NCI-H146 (cell line): Measurements from ENCODE around the gene RALY.

Experiments
- DNase-seq: peaks from one replicate; lab custom pipeline; 2025; lab: John Stamatoyannopoulos, UW

The RALY gene

DNA sequence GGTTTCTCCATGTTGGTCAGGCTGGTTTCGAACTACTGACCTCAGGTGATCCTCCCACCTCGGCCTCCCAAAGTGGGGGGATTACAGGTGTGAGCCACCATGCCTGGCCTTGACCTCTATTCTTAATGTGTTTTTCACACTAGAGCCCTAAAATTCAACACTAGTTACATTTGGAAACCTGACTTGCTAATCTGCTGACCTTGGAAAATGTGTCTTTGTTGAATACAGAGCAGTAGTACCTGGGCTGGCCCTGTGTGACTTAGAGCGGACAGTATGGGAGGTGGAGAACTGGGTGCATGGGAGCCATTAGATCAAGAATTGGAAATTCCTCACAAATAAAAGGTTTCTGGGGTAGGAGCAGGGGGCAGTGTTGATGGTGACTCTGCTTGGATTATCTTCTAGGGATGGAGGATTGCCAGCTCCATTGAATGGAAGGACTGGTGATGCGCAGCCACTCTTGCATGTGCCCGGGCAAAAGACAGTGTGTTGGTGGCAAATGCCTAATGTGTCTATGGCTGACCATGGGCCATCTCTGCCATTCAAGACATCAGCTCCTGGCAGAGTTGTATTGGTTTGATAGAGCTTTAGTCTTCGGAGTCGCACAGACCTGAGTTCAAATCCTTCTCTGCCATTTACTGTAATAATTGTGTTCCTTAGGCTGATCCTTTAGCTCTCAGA lies 53.4 kb downstream of the RALY start:
- no peak for DNase-seq

DNA sequence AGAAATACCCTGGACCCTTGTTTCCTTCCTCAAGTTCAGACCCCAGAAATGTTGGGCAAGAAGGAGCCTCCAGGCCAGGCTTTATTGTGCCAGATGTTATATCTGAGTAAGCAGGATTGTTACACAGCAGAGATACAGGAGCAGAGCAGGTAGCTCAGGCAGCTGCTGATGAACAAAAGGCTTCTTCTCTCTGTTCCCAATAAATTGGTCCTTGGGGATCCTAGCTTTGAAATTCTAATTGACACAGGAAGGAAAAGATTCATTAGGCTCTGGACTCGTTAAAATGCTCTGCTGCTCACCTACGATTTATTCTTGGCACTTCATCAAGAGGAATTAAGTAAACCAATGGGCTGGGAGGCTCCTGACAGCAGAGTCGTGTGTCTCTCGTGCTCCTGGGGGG lies 54.2 kb downstream of the RALY start:
- DNase-seq = peak; percentile 49

DNA sequence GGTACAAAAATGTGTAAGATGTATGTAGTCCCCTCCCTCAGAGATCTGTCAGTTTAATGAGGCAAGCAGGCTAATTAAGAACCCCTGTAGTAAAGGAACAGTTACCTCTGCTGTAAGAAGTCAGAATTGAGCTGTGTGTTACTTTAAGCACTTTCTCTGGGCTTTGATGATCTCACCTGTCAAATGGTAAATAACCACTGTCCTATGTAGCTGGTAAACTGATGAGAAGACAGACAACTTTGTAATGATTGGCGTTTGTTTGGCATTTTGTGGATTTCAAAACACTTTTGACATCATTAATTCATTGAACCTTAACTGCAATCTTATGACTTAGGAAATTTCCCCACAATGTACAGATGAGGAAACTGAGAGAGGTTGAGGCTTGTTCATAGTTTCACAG lies 55.7 kb downstream of the RALY start:
- DNase-seq = no peak

DNA sequence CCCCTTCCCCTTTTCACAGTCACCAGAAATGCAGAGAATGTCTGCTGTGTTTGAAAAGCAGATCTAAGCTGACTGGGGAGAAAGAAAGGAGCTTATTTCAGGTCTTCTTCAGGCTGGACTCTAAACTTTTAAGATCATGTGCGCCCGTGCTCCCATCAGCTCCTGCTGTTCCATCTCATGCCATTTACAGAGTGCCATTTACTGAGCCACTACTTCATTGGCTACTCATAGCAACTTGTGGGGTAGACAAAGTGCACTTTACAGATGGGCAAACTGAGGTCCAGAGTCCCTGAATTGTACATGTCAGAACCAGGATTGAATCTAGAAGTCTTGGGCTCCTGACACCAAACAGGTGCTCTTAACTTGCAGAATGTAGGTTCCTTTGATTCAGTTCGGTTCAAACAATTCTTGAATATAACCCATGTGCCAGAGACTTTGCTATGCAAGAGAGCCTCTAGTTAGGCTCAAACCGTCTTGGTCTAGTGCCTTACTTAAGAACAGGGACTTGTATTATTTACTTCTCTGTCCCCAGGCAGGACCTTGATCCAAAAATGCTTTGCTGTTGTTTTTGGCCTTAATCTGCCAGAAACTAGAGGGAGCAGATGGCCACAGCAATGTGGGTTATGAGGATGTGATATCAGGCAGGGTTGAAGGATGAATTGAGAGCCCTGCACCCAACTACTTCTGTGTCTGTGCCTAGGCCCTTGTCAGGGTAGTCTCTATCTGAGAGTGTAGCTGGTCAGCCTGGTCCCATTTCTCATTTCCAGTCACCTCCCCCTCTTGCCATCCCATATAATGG lies 56.4 kb downstream of the RALY start:
- DNase-seq = no peak

DNA sequence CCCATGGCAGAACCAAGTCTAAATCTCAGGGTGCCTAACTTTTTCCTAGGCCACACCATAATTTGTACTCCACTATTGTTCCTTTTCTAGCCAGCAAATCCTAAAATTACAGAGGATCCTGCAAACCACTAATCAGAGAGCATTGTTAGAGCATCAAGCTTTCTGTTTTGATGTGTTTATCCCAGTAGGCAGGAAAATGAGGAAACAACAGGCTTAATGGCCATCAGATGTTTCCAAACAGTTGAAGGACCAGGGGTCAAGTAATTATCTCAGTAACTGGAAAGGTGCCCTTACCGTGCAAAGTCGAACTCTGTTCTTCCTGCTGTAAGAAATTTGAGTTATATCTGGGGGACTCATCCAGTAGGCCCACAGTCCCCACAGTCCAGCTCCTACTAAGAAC lies 58.7 kb downstream of the RALY start:
- no peak for DNase-seq

DNA sequence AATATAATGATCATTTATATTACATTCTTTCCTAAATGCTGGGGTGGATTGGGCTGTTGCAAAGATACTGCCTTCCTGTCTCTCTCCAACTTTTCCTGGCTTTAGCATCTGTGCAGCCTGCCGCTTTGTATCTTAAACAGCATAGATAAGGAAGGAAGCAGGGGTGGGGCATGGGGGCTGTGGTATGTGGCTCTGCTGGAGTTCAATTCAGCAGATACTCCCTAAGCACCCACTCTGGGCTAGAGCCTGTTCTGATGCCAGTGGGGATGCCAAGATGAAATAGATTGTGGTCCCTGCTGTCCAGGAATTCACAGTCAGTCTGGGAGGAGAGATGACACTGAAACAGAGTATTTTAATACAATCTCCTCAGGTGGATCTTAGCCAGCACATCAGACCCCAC lies 61.6 kb downstream of the RALY start:
- no peak for DNase-seq

DNA sequence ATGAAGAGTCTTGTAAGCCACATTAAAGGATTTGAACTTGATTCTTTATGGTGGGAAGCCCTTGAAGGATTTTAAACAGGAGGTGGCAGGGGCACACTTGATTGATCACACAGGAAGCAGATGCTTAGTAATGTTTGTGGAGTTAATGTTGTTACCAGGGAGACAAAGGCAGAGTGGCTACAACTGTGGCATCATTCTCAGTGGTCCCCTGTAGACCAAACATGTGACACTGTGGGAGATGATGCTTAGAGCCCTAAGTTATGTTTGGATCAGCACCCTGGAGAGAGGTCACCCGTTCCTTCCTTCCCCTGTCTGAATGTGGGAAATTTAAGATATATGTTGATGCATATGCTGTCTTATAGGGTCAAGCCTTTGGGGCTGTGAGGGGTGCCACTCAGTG lies 65.1 kb downstream of the RALY start:
- DNase-seq = peak; percentile 39

DNA sequence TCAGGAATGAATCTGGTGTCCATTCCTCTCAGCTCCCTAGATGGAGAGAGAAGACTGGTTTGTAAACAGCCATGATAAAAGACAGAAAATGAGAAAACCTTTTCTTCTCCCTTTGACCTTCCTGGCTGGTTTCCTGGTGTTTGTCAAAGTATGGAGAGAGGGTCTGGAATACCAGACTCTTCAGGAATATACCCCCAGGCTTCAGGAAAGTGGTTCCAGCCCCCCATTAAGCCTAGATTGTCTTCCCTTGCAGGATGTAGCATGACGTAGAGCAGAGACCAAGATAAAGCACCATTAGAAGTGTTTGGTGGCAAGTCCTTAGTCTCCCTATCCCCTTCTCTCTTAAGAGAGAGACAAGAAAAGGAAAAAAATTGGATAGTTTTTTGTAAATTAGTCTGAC lies 67.3 kb downstream of the RALY start:
- DNase-seq = no peak

DNA sequence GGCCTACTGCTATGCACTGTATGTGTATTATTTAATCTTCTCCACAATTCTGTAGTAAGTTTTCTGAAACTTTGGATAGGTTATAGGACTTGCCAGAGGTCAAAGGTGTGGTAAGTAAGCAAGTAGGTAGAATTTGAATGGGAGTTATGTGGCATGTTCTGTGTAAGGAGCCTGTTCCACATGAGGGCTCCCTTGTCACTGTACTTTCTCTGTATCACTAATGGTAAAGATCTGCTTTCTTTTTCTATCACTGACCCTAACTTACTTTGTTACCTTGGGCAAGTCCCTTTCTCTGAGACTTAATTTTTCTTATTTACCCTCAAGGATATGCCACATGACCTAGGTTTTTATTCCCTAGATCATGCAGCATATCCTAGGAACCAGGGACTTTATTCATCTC lies 68.0 kb downstream of the RALY start:
- DNase-seq = no peak

DNA sequence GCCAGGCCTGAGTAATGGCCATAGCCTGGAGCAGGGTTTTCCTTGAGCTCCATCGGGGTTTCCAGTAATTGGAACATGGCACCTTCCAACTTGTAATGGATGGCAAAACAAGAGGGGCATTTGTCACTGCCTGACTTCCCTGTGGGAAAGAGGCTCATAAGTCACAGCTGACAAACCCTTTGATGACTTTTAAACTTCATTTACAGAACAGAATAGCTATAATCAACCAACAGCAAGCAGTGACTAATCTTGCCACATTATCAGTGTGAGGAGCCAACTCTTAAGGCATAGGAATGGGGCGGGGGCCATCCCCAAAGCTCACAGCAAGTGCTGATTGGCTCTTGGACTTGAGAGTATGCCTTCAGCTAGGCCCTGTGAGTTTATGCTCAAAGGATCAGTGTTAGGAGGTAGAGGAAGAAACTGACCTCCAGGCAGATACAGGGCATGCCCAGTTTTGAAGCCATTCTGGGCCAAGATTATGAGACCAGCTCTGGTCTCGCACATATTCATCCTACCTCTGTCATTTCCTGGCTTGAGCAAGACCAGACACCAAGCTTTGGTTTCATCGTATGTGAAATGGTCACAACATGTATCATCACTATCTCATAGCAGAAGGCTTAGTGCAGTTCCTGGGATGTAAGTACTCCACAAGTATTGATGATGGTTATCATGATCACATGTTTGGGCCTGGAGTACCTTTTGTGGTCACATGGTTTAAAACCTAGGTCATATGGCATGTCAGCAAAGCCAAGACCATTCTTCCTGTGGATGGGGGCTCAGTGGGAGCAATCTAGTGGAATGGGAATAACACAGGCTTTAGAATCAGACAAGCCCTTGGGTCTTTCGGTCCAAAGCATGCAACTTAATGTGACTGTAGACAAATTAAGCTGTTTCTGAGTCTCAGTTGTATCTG lies 69.1 kb downstream of the RALY start:
- no peak for DNase-seq

DNA sequence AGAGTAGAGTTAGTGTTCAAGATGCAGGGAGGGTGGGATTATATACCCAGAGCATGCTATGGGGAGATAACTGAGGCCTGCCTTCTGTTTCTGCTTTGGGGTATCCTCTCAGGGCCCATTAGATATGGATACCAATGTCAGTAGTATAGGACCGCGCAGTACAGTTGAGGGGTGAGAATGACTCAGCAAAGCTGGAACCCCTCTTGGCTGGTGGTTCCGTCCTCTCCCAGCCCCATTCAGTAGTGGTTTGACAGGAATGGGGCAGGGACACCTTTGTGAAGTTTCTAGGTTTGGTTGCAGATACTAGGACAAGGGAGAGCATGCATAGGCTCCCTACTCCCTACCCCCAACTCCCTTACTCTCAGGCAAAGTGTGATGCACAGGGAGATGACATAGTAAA lies 70.6 kb downstream of the RALY start:
- no peak for DNase-seq

DNA sequence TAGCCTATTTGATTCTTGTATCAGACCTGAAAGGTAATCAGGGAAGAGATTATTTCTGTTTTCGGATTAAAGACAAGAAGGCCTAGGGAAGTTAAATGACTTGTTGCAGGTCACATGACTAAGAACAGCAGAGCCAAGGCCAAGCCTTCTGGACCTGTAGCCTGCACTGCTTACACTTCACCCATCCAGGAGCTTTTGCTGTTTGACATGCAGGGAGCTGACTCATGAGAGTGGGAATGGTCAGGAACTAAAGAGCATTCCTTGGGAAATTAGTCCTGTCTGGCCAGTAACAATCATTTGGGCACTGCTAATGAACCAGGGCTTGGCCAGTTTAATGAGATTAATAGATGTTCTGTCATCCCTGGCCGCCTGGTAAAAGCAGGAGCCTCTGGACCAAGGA lies 71.5 kb downstream of the RALY start:
- DNase-seq = no peak

DNA sequence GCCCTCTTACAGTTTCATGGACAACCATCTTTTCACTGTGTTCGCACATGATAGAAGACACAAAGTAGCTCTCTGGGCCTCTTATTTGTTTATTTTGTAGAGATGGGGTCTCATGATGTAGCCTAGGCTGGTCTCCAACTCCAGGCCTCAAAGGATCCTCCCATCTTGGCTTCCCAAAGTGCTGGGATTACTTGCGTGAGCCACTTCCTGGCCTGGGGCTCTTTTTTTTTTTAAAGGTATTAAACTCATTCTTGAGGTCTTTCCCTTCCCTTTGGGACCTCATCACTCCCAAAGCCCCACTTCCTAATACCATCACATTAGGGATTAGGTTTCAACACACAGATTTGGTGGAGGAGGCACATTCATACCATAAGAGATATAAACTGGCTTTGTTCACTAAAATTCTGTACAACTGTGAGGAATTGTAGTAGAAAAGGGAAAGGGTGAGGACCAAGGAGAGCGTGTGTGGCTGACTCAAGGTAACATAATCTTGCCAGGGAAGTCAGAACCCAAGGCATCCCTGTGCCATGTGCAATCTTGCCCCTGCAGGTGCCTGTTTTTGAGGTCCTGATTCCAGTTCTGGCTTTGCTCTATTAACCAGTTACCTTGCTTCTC lies 72.9 kb downstream of the RALY start:
- no peak for DNase-seq

DNA sequence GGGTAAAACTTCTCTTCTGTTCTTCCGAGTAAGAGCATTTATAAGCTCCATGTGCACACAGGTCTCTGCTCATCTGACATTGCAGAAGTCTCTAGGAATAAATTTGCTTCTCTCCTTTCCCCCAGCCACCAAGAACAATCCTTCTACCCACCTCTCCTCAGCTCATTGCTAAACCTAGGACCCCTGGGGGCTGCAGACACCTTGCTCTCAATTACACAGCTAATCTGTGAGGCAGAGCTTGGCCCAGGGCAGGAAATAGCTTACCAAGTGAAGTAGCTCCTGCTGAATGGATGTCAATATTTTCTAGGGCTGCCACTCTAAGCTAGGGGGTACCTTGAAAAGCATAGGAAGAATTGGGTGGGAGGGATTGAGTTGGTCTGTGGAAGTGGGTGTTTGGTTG lies 74.3 kb downstream of the RALY start:
- DNase-seq = no peak

DNA sequence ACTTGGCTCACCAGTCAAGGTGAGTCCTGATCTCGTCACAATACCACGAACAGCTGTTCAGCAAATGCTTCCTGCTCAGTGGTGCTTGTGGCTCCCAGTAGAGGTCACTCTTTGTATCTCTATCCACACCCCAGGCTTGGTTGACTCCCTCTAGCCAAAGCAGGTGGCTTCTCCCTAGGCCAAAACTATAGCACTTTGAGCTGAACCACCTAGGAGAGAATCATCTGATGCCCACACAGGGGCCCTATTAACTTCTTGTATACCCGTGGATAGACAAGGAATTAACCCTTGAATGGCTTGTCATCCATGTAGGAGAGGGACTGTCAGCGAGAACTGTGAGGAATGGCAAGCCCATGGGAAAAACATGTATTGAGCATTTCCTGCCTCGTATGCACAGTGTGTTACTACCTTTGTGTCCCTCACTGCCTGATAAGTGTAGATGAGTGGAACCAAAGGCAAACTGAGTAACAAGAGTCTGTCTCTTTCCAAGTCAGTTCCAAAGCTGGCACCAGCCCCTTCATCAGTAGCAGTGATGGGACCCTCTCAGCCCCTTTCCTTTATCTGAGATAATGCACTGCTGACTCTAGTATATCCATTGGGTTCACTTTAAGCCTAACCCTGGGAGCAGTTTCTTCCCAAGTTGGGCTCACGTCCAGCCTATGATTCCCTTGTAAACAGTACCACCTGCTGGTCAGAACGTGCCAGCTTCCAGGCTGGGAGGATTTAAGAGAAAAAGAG lies 75.8 kb downstream of the RALY start:
- peak; percentile 67 for DNase-seq

DNA sequence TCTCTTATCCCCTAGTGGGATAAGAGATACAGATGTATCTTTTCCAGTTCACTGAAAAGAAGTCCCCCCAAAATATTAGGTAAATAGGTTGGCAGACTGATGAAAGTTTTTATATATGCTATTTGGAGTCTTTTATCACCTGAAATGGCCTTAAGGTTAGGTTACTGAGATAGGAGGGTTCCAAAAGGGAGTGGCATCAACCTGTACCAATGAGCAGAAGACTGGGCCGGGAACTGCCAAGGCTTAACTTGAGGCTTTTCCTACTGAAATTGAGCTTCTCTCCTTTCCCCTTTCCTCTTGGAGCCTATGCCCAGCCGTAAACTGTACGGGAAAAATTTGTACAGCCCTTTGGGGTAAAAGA lies 76.3 kb downstream of the RALY start:
- no peak for DNase-seq

DNA sequence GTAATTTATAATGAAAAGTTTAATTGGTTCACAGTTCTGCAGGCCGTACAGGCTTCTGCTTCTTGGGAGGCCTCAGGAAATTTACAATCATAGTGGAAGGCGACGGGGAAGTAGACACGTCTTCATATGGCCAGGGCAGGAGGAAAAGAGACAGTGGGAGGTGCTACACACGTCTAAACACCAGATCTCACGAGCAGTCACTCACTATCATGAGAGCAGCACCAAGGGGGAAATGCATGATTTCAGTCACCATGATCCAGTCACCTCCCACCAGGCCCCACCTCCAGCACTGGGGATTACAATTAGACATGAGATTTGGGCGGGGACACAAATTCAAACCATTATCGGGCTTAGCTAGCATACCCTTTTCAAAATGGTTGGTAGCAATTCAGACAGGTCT lies 77.1 kb downstream of the RALY start:
- DNase-seq = no peak

DNA sequence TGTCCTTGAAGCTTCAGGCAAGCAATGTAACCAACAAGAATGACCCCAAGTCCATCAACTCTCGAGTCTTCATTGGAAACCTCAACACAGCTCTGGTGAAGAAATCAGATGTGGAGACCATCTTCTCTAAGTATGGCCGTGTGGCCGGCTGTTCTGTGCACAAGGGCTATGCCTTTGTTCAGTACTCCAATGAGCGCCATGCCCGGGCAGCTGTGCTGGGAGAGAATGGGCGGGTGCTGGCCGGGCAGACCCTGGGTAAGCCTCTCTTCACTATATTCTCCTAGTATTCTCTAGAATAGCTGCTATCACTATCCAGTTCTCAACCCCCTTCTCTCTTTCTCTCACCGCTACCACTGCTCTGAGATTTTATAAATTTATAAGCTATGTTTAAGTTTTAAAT lies 78.4 kb downstream of the RALY start:
- no peak for DNase-seq

DNA sequence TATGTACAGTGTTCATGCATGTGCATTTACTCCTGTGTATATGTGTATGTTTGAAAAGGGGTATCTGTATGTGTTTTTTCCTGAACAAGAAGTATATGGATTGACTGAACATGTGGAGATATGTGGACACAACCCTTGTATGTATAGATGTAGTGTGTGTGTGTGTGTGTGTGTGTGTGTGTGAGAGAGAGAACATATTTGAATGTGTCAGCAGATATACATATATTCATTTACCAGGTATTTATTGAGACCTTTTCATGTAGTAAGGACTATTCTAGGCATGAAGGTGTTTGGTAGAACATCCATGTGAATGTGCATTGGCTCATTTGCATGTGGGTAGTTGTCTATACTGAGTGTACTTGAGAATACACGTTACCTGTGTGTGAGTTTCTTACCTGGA lies 79.1 kb downstream of the RALY start:
- DNase-seq = no peak

DNA sequence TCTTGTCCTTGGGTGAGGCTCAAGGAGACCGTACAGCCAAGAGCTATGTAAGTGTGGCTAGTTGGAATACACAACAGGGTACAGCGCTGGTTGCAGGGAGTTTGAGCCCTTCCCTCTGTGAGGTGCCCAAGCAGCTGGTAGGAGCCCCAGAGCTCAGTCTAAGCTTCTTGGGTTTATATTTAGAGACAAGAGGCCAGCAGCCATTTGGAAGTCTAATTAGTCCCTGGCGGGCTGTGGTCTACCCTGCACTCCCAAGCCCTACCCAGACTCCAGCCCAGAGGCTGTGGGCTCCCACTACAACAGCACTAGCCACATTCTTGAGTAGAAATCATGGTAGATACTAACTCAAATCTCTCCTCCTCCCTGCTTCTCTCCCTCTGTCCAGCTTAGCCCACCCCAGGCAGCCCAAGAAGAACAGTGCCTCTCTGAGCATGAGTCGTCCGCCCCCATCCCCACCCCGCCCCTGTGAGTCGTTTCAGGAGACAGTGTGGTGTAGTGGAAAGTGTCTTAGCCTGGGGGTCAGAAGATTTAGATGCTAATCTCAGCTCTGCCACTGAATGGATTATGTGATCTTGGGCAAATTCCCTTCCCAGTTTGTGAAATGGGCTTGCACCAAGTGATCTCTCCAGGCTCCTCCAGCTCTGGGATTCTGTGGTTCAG lies 80.5 kb downstream of the RALY start:
- no peak for DNase-seq

DNA sequence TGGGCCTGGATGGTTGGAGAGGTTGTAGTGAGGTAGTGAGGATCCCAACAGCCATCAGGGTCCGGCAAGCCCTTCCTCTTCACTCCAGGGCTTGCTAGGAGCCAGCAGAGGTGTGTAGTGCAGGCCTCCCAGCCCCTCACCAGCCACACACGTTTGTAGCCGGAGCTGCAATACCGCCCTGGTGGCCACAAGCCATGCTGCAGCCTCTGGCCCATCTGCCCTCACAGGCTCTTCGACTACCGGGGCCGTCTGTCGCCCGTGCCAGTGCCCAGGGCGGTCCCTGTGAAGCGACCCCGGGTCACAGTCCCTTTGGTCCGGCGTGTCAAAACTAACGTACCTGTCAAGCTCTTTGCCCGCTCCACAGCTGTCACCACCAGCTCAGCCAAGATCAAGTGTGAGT lies 81.9 kb downstream of the RALY start:
- no peak for DNase-seq
